ENCODE data around the gene KRT4. TPM values are rescaled to one million over a fixed set of nuclear protein-coding genes. Genes with fewer than 3 reads are reported as not detected.

KRT4 gene
- total RNA-seq, 2 donors from 2014 or later: not detected

- H3K9me3 ChIP-seq: no peaks in the 10 kb centered on the region
- no peak overlapping the region for H3K27ac ChIP-seq
- H3K27me3 ChIP-seq (replicated peaks; ENCODE audit: insufficient read depth): no peaks in the 10 kb centered on the region
- peaks cover 3 to 4% of the 10 kb centered on the region in 2 donors for H3K4me1 ChIP-seq (ENCODE audit: control insufficient read depth in 1 of 2, low read depth in 2 of 2)
- no peak for TF ChIP-seq CTCF (IDR thresholded peaks at IDR 0.05)
- H3K36me3 ChIP-seq: no peaks in the 10 kb centered on the region
- H3K4me3 ChIP-seq: no peak overlapping the region
- ATAC-seq (ENCODE audit: insufficient number of reproducible peaks, low FRiP score, low read depth) (no peak), DNase-seq (ENCODE audit: low spot score) (no peak)
These were observed 10.0 kb upstream of the KRT4 start for GRCh38 chr12:52823761-52824450.

- ATAC-seq (ENCODE audit: insufficient number of reproducible peaks, low FRiP score, low read depth): no peak
- H3K9me3 ChIP-seq: no peaks in the 10 kb centered on the region
- no peaks in the 10 kb centered on the region for H3K27me3 ChIP-seq (replicated peaks; ENCODE audit: insufficient read depth)
- peaks cover 3 to 4% of the 10 kb centered on the region in 2 donors for H3K4me1 ChIP-seq (ENCODE audit: control insufficient read depth in 1 of 2, low read depth in 2 of 2)
- no peak overlapping the region for H3K27ac ChIP-seq
- no peak for TF ChIP-seq CTCF (IDR thresholded peaks at IDR 0.05)
- H3K36me3 ChIP-seq: no peaks in the 10 kb centered on the region
- no peak for DNase-seq (ENCODE audit: low spot score)
- no peak overlapping the region for H3K4me3 ChIP-seq
These were observed 9.0 kb upstream of the KRT4 start for GRCh38 chr12:52822771-52823510.

GRCh38 chr12:52821826-52822660 lies 8.1 kb upstream of the KRT4 start:
- no peak for ATAC-seq (ENCODE audit: insufficient number of reproducible peaks, low FRiP score, low read depth)

GRCh38 chr12:52821071-52821730 lies 7.3 kb upstream of the KRT4 start:
- H3K27ac ChIP-seq: no peak overlapping the region
- DNase-seq (ENCODE audit: low spot score): no peak

More at GRCh38 chr12:52821826-52822660, 8.1 kb upstream of the KRT4 start:
- Histone ChIP-seq H3K27ac (no peak overlapping the region), H3K36me3 (no peaks in the 10 kb centered on the region), H3K27me3 (replicated peaks; ENCODE audit: insufficient read depth) (no peaks in the 10 kb centered on the region), H3K9me3 (no peaks in the 10 kb centered on the region), H3K4me3 (no peak overlapping the region), H3K4me1 (ENCODE audit: control insufficient read depth in 1 of 2, low read depth in 2 of 2) (peaks cover 3 to 4% of the 10 kb centered on the region in 2 donors)
- DNase-seq (ENCODE audit: low spot score): no peak
- no peak for TF ChIP-seq CTCF (IDR thresholded peaks at IDR 0.05)

More at GRCh38 chr12:52821071-52821730, 7.3 kb upstream of the KRT4 start:
- no peaks in the 10 kb centered on the region for H3K9me3 ChIP-seq
- H3K36me3 ChIP-seq: no peaks in the 10 kb centered on the region
- no peaks in the 10 kb centered on the region for H3K27me3 ChIP-seq (replicated peaks; ENCODE audit: insufficient read depth)
- H3K4me1 ChIP-seq (ENCODE audit: control insufficient read depth in 1 of 2, low read depth in 2 of 2): peaks cover 3 to 4% of the 10 kb centered on the region in 2 donors
- H3K4me3 ChIP-seq: no peak overlapping the region
- no peak for TF ChIP-seq CTCF (IDR thresholded peaks at IDR 0.05)
- ATAC-seq (ENCODE audit: insufficient number of reproducible peaks, low FRiP score, low read depth): no peak

Measured in thoracic aorta (tissue), 2 donors.